NCI-H128 (cell line): ENCODE results near the gene SIGLEC8.
"Not testable (repeated sequence)": the region's sequence is repeated elsewhere in the genome, so short reads cannot be mapped to it uniquely, and the experiment has no call there.

ENCODE experiments used
- DNase-seq: peaks from one replicate; lab custom pipeline; 2025; ENCODE audit not compliant: unreplicated experiment; lab: John Stamatoyannopoulos, UW

SIGLEC8 gene

GRCh38 chr19:51458051-51458645 is at the start of gene SIGLEC8:
Gene SIGLEC8 (minus strand): TSS chr19:51458454. CDS start chr19:51458387, 67 bp downstream.
- no peak for DNase-seq

GRCh38 chr19:51507640-51508058 is 49.4 kb upstream of the SIGLEC8 start:
- no peak for DNase-seq

GRCh38 chr19:51507192-51507591 is 48.9 kb upstream of the SIGLEC8 start:
- no peak for DNase-seq

GRCh38 chr19:51505904-51506303 is 47.6 kb upstream of the SIGLEC8 start:
- DNase-seq, result no peak

GRCh38 chr19:51503896-51504295 is 45.6 kb upstream of the SIGLEC8 start:
- DNase-seq, result no peak

- DNase-seq, result no peak
Observed at GRCh38 chr19:51503286-51503817, 45.1 kb upstream of the SIGLEC8 start.

- no peak for DNase-seq
Observed at GRCh38 chr19:51501594-51502263, 43.5 kb upstream of the SIGLEC8 start, which contains the start of gene SIGLEC12. Gene SIGLEC12 (minus strand): TSS chr19:51501800. CDS start chr19:51501733, 67 bp downstream.

- not testable (repeated sequence) for DNase-seq
Observed at GRCh38 chr19:51500931-51501330, 42.7 kb upstream of the SIGLEC8 start.

GRCh38 chr19:51497666-51498065 is 39.4 kb upstream of the SIGLEC8 start:
- no peak for DNase-seq

GRCh38 chr19:51493776-51494175 is 35.5 kb upstream of the SIGLEC8 start:
- DNase-seq, result no peak

- no peak for DNase-seq
Observed at GRCh38 chr19:51491586-51491985, 33.3 kb upstream of the SIGLEC8 start.

- no peak for DNase-seq
Observed at GRCh38 chr19:51490676-51491075, 32.4 kb upstream of the SIGLEC8 start.

- no peak for DNase-seq
Observed at GRCh38 chr19:51489113-51489512, 30.9 kb upstream of the SIGLEC8 start.

GRCh38 chr19:51488491-51488890 is 30.2 kb upstream of the SIGLEC8 start:
- no peak for DNase-seq

- no peak for DNase-seq
Observed at GRCh38 chr19:51485960-51486660, 27.9 kb upstream of the SIGLEC8 start.

GRCh38 chr19:51480590-51480989 is 22.3 kb upstream of the SIGLEC8 start:
- no peak for DNase-seq

- DNase-seq, result no peak
Observed at GRCh38 chr19:51479531-51480331, 21.5 kb upstream of the SIGLEC8 start.

GRCh38 chr19:51478381-51479234 is 20.4 kb upstream of the SIGLEC8 start, which contains the start of gene CEACAM18:
Gene CEACAM18 (plus strand): TSS chr19:51478539.
- DNase-seq, result no peak

GRCh38 chr19:51477344-51477743 is 19.1 kb upstream of the SIGLEC8 start:
- no peak for DNase-seq

- DNase-seq, result no peak
Observed at GRCh38 chr19:51476164-51476563, 17.9 kb upstream of the SIGLEC8 start.
